Fibroblast of skin of abdomen (primary cell): Measurements from ENCODE around the gene KRT9.

Experiments
- DNase-seq: peaks from one replicate; pipeline ENCODE4 v3.0.0-alpha.2; 2013

KRT9 gene

DNA sequence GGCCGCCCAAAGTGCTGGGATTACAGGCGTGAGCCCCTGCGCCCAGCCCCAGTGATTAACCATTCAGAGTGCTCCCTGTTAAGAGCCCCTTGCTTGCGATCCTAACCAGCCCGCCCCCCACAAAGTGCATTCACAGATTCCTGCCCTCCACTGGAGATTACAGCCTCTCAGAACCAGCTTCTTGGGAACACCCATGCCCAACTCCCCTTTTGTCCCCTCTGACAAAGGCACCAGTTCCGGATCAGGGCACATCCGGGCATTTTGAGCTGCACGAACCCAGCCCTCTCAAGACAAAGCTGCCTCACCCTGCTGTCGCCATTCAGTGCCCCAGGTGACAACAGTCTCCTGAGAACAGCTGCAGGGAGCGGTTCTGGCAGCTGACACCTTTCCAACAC, 42.9 kb downstream of the KRT9 start:
- no peak for DNase-seq

DNA sequence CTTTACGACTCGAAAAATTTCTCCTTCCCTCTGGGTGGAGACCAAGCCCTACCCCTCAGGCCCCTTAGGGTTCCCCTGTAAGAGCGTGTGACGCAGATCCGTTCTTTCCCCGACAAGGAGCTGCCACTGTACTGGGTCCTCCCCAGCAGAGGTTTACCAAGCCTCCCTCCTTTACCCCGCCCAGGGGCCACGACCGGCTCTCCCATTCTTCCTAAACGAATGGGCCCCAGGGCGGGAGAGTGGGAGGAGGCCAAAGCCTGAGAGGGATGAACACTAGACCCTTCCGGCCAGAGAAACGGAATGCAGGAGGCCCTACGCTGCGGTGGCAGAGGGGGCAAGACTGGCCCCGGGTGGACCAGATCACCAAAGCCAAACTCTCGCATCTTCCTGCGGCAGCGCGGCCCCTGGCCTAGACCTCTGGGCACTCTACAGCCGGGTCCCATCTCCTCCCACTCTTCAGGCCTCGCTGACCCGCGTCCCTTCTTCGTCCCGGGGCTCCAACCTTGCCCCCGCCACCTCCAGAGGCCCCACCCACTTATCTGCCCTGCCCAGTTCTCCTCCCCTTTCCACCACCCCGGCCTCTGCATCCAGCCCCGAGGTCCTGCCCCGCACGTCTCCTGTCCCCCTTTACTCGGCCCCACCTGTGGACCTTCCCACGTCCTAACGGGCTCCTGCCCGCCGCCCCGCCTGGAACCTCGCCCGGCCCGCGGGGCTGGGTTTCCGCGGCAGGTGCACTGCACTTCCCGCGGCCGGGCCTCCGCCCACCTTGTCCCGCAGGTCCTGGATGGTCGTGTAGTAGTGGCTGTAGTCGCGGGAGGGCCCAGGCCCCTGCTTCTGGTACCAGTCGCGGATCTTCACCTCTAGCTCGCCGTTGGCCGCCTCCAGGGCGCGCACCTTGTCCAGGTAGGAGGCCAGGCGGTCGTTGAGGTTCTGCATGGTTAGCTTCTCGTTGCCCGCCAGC, 44.5 kb downstream of the KRT9 start:
- no peak for DNase-seq

DNA sequence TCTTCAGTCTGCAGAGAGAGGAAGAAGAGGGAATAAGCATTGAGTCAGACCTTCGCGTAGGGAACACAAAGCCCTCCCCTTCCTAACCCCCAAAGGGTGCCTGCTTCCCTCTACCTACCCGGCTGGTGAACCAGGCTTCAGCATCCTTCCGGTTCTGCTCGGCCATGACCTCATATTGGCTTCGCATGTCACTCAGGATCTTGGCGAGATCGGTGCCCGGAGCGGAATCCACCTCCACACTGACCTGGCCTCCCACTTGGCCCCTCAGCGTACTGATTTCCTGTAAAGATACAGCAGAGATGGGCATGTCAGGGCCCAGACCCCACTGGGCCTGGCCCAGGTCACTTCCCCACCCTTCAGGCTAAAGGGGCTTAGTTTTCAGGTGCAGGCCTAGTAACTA, 47.6 kb downstream of the KRT9 start:
- no peak for DNase-seq

DNA sequence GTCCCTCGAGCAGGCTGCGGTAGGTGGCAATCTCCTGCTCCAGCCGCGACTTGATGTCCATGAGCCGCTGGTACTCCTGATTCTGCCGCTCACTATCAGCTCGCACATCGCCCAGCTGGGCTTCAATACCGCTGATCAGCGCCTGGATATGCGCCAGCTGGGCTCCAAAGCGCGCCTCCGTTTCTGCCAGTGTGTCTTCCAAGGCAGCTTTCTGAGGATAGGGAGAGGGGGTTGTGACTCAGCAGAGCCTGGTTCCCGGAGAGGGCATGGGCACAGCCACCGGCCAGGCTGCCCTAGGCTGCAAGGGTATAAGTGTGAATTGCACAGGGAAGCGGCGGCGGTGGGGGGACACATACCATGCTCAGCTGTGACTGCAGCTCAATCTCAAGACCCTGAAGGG, 48.1 kb downstream of the KRT9 start:
- no peak for DNase-seq

DNA sequence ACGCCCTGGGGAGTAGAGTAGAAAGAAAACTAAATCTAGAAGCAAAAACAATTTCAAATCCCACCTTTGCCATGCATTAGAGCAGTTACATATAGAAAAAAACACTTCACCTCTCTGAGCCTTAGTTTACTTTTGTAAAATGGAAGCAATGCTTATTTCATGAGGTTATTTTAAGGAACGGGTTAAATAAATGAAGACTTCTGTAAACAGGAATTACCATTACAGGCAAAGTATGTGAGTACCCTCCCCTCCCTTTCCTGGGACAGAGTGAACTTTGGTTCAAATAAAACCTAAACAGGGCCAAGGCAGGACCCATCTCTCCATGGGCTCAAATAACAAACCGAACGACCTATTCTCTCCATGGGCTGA, 48.6 kb downstream of the KRT9 start:
- DNase-seq, result no peak

DNA sequence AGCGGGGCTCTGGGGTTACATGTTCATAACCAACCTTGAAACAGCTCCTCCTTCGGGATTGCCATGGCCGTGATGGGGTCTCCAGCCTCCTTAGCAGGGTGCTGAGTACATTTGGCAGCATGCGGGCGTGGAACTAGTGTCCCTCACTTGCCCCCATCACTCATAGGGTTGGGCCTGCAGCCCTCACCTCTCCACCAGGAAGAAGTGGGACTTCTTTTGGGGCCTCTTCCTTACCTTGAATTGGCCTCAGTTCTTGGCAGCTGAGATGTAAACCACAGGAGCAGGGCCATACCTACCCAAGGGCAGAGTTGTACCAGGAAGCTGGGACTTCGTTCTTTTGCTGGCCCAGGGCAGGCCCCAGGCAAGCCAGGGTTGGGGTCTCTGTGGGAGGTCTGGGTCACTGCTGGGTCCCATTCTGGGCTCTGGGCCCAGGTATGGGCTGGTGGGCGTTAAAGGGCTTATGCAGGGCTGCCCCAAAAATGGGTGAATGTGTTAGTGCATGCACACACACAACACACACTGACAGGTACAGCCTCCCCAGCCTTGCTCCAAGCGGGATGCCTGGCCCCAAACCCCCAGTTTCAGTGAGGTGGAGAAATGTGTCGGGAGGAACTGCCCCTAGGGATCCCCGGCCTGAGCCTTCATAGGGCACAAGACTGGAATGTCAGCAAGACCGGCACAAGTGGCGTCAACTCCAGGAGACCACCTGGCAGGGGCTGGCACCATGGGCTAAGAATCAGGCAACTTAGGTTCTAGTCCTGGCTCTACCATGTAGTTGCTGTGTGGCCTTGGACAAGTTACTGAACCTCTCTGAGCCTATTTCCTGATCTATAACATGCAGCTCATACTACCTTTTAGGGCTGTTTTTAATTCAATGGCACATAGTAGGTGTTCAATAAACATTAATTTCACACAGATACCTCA, 49.3 kb downstream of the KRT9 start:
- DNase-seq, result no peak

DNA sequence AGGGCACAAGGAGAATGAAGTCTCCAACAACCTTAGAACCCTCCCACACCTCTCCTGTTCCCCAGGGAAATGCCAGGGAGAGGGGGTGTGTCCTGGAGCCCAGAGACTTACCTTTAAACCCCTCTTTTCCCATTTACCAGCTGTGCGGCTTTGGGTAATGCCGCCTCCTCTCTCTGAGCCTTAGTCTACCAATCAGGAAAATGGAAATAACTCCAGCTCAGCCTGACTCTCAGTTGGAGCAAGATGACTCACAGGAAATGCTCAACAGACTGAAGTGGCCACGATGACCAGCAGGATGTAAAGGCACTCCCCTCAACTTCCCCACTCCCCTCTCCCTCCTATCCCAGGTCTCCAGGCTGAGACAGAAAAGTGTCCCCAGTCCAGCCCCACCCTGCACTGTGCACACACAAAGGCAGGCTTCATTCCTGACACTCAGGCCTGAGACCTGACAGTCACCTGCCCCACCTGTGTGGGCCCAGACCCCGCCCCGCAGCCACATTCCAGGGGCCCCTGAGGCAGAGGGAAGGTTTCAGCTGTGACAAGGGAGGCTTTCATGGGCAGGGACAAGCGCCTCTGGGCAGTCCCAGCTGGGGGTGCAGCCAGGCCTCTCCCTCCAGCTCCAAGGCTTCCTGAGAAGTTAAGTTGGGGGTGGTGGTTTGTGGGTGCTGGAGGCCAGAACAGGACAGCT, 50.1 kb downstream of the KRT9 start:
- peak; percentile 75 for DNase-seq

DNA sequence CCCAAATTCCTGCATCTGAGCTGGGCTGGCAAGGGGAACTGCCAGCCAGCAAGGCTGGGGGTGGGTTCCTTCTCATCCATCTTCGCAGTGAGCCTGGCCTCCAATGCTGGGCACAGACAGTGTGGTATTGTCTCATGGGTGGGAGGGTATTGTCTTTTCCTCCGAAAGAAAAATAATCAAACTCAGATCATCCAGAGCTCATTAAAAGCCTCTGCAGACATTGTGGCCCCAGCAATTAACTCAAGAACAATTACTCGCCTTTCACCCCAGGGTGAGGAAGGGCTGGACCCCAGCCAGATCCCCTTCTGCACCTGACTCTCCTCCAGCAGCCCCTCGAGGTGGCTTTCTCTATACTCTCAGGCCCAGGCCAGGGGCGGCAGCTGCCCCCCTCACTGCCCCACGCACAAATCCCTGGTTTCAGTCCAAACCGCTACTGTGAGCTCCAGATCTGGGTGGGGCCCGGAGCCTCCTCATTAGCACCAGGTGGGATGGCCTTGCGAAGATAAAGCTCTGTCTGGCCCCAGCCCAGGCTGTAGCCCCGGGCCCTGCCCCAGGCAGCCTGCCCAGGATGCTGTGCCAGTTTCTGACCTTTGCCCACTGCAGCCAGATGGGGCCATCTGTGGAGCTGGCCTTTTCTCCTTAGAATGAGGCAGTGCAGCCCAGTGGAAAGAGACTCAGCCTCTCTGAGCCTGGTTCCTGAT, 50.9 kb downstream of the KRT9 start:
- DNase-seq, result no peak

DNA sequence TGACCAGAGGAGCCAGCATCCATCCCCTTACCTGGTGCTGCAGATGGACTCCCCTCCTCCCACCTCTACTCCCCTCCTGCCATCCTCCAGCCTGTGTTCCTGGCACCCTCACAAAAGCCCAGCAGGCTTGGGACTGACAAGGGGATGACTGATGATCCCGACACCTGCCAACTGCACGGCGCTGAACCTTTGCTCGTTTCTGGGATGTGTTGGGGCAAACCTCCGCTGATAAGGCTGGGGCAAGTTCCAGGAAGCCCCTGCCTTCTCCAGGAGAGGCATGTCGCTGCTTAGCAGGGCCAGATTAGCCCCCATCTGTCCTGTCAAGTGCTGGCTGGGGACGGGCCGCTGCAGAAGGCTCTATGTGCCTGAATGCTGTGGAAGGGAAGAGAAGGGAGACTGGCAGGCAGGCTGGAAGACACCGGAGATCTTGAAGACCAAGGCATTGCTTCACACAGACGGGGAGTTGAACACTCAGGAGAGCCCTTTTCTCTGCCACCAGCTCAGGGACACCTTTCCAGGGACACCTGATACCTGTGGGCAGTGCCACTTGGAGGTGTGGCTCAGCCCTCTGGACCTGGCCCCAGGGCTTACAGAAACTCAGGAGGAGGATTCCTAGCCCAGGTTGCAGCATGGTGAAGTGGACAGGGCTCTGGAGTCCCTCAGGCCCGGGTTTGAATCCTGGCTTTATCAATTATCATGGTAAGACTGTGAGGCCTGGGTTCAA, 52.2 kb downstream of the KRT9 start:
- DNase-seq, result no peak

DNA sequence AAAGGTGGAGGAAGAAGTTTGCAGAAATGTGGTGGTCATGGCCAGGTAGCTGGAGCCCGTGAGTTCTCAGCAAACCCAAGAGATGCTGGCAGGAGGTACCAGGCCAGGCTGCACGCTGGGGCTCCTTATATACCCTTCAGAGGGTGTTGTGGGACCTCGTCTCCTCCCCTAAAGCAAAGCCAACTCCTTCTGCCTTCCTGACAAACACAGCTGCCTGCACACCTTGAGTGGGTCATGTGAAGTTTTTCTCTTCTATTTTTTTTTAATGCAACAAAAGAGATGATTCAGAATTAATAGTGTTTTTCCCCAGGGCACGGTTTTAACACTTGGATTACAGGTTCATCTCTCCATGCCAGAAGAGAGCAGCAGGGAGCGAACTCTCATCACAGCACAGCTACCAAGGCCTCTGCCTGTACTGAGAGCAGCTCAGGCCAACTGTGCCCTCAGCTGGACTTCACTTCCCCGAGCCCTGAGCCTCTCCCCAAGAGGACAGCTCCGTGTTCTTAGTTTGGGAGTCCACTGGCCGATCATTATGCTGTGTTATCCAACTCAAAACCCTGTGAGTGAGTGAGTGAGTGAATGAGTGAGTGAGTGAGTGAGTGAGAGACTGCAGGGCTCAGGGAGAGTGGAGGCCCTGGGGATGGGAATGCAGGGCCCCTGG, 52.9 kb downstream of the KRT9 start, which contains the start of gene KRT15:
KRT15 (minus strand) TSS at position 102 of the 661 bp plus-strand sequence; CDS start at position 39, 63 bp downstream.
- no peak for DNase-seq

DNA sequence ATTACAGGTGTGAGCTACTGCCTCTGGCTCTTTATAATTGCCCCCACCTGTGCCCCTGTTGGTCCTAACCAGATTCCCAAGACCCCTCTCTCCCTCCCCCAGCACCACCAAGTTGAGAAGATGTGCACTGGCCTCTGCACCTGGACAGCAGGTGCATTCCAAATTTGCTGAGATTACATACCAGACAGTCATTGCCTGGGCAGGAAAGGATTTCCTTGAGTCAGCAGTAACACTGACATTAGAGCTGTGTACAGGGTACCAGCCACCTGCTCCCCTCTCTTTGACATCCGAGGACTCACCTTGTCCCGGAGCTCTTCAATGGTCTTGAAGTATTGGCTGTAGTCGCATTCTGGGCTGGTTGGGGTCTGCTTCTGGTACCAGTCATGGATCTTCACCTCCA, 53.8 kb downstream of the KRT9 start:
- no peak for DNase-seq

DNA sequence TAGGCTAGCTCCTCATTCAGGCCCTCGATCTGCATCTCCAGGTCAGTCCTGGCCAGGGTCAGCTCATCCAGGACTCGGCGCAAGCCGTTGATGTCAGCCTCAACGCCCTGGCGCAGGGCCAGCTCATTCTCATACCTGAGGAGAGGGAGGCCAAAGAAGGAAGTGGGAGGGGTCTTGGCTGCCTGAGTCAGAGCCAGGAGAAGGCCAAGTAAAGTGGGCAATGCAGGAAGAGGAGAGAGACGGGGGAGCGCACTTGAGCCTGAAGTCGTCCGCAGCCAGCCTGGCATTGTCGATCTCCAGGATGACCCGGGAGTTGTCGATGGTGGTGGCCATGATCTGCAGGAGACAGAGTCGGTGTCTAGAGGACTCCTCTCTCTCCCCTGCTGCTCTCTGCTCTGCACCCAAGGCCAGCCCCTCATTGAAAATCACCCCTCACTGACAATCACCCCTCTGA, 55.0 kb downstream of the KRT9 start:
- no peak for DNase-seq

DNA sequence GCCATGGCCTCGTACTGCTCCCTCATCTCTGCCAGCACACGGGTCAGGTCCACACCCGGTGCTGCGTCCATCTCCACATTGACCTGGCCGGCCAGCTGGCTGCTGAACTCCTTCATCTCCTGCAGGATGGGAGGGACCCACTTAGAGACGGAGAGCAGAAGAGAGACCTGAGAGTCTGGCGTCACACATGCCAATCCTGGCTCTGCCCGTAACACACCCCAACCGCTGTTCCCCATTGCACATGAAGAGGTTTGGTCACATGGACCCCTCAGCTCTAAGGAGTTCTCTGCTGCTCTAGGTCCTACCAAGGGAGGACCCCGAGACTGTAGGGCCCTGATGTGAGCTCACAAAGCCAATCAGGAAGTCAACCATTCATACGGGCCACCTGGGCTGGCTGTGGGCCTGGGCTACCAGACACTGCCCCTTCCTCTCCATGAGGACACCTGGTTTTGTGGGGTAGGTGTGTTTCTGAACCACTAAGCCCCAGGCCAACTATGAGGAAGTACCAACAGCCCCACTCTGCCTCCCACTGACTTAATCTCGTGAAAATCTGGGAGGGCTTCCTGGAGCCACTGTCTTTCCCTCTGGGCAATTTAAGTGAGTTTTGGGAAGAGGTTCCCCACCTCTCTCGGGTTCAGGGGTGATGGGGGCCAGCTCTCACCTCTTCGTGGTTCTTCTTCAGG, 55.6 kb downstream of the KRT9 start:
- no peak for DNase-seq
